ENCODE data around the gene NPIPA8. TPM values are rescaled to one million over a fixed set of nuclear protein-coding genes. Genes with fewer than 3 reads are reported as not detected.
"Not testable (repeated sequence)": the region's sequence is repeated elsewhere in the genome, so short reads cannot be mapped to it uniquely, and the experiment has no call there.

Gene NPIPA8
- total RNA-seq, 1 experiment from 2014 or later = 0.72 TPM

GRCh38 chr16:18294371-18294770 is 42.2 kb downstream of the NPIPA8 start:
- H3K79me1 ChIP-seq (ENCODE audit: insufficient read depth, low read depth, low read length, poor library complexity, severe bottlenecking); H2BK15ac ChIP-seq (ENCODE audit: low read depth, low read length); H3K23ac ChIP-seq (ENCODE audit: insufficient read length, low read depth, low read length); H3K4me3 Mint-ChIP-seq; H3K4ac ChIP-seq (ENCODE audit: low read depth, low read length); H2AFZ ChIP-seq (ENCODE audit: low read length); H2BK5ac ChIP-seq (ENCODE audit: insufficient read length, low read length); H3K27ac Mint-ChIP-seq; H3K14ac ChIP-seq (ENCODE audit: insufficient read depth, low read length); H3K27me3 ChIP-seq (ENCODE audit: insufficient read depth, low read length); H4K8ac ChIP-seq (replicated peaks; ENCODE audit: insufficient read length, low read depth, low read length); H2BK120ac ChIP-seq (ENCODE audit: low read depth, low read length, poor library complexity, severe bottlenecking); H3T11ph ChIP-seq (ENCODE audit: low read length); H3K4me2 ChIP-seq (ENCODE audit: insufficient read depth, insufficient read length, low read length); H3K36me3 Mint-ChIP-seq (ENCODE audit: insufficient read depth in 1 of 3, low read depth in 3 of 3); H3K9ac ChIP-seq (ENCODE audit: extremely low read depth, insufficient read length, low read length); H3K9me3 Mint-ChIP-seq; H3K56ac ChIP-seq (ENCODE audit: insufficient read length, low read depth, low read length); H3K4me1 Mint-ChIP-seq; H3K4me1 ChIP-seq (ENCODE audit: insufficient read depth, low read length); H4K5ac ChIP-seq (ENCODE audit: insufficient read length, low read depth, low read length); H3K27me3 Mint-ChIP-seq (ENCODE audit: low read depth); H3K27ac ChIP-seq (ENCODE audit: insufficient read length, low read depth, low read length); H3K79me2 ChIP-seq (ENCODE audit: insufficient read depth, low read length); H4K20me1 ChIP-seq (ENCODE audit: control insufficient read depth, insufficient read depth, insufficient read length); H3K23me2 ChIP-seq (ENCODE audit: insufficient read length, low read depth, low read length, poor library complexity, severe bottlenecking); DNase-seq; H2AK5ac ChIP-seq (ENCODE audit: insufficient read length, low read length); H3K9me3 ChIP-seq (ENCODE audit: control insufficient read depth, low read depth, low read length); H3K18ac ChIP-seq (ENCODE audit: insufficient read length, low read depth, low read length); H4K91ac ChIP-seq (ENCODE audit: insufficient read length, low read depth, low read length); H2BK20ac ChIP-seq (ENCODE audit: low read depth, low read length, poor library complexity, severe bottlenecking); H2BK12ac ChIP-seq (ENCODE audit: insufficient read length, low read depth, low read length): not testable (repeated sequence)
- no CpG with 5 or more reads among the region's 5 CpGs for WGBS (ENCODE audit: extremely low coverage, insufficient read length, low lambda C conversion rate)

- WGBS (ENCODE audit: extremely low coverage, insufficient read length, low lambda C conversion rate) = no CpG with 5 or more reads among the region's 3 CpGs
- DNase-seq = not testable (repeated sequence)
Observed at GRCh38 chr16:18293337-18293956, 43.1 kb downstream of the NPIPA8 start.

More at GRCh38 chr16:18293337-18293956, 43.1 kb downstream of the NPIPA8 start:
- not testable (repeated sequence) for H3K36me3 Mint-ChIP-seq (ENCODE audit: insufficient read depth in 1 of 3, low read depth in 3 of 3); H3K27ac Mint-ChIP-seq; H3K79me2 ChIP-seq (ENCODE audit: insufficient read depth, low read length); H2BK15ac ChIP-seq (ENCODE audit: low read depth, low read length); H4K20me1 ChIP-seq (ENCODE audit: control insufficient read depth, insufficient read depth, insufficient read length); H4K91ac ChIP-seq (ENCODE audit: insufficient read length, low read depth, low read length); H3K79me1 ChIP-seq (ENCODE audit: insufficient read depth, low read depth, low read length, poor library complexity, severe bottlenecking); H3K56ac ChIP-seq (ENCODE audit: insufficient read length, low read depth, low read length); H2AK5ac ChIP-seq (ENCODE audit: insufficient read length, low read length); H2BK12ac ChIP-seq (ENCODE audit: insufficient read length, low read depth, low read length); H3K27me3 ChIP-seq (ENCODE audit: insufficient read depth, low read length); H3K4me1 Mint-ChIP-seq; H3K27ac ChIP-seq (ENCODE audit: insufficient read length, low read depth, low read length); H3K4me3 Mint-ChIP-seq; H2BK5ac ChIP-seq (ENCODE audit: insufficient read length, low read length); H3K9me3 Mint-ChIP-seq; H3K4ac ChIP-seq (ENCODE audit: low read depth, low read length); H3K14ac ChIP-seq (ENCODE audit: insufficient read depth, low read length); H3K18ac ChIP-seq (ENCODE audit: insufficient read length, low read depth, low read length); H3K9ac ChIP-seq (ENCODE audit: extremely low read depth, insufficient read length, low read length); H3K23ac ChIP-seq (ENCODE audit: insufficient read length, low read depth, low read length); H2BK20ac ChIP-seq (ENCODE audit: low read depth, low read length, poor library complexity, severe bottlenecking); H3K9me3 ChIP-seq (ENCODE audit: control insufficient read depth, low read depth, low read length); H3K27me3 Mint-ChIP-seq (ENCODE audit: low read depth); H2AFZ ChIP-seq (ENCODE audit: low read length); H4K8ac ChIP-seq (replicated peaks; ENCODE audit: insufficient read length, low read depth, low read length); H3T11ph ChIP-seq (ENCODE audit: low read length); H3K4me2 ChIP-seq (ENCODE audit: insufficient read depth, insufficient read length, low read length); H3K23me2 ChIP-seq (ENCODE audit: insufficient read length, low read depth, low read length, poor library complexity, severe bottlenecking); H2BK120ac ChIP-seq (ENCODE audit: low read depth, low read length, poor library complexity, severe bottlenecking); H4K5ac ChIP-seq (ENCODE audit: insufficient read length, low read depth, low read length); H3K4me1 ChIP-seq (ENCODE audit: insufficient read depth, low read length)
